Kidney epithelial cell (primary cell): ENCODE results near the gene ZNF830. TPM values are rescaled to one million over a fixed set of nuclear protein-coding genes. Genes with fewer than 3 reads are reported as not detected.

Experiments used
- DNase-seq: peaks from one replicate; pipeline ENCODE4 v3.0.0-alpha.2; 2010; ENCODE audit warnings: low read depth
- H3K27me3 ChIP-seq: 2 replicates; pipeline ENCODE4 v1.6.0; 2011; ENCODE audit warnings: low read length; ENCODE audit not compliant: control insufficient read depth, insufficient read depth
- H3K36me3 ChIP-seq: 2 replicates; pipeline ENCODE4 v1.5.1; 2011; ENCODE audit warnings: low read length; ENCODE audit not compliant: control insufficient read depth, insufficient read depth
- H3K4me3 ChIP-seq: 2 replicates; pipeline ENCODE4 v1.5.1; 2011; ENCODE audit warnings: low read depth, mild to moderate bottlenecking, control low read depth, low read length
- CTCF ChIP-seq: IDR thresholded peaks from 2 replicates; pipeline ENCODE4 v1.5.1; 2011; ENCODE audit warnings: mild to moderate bottlenecking, moderate library complexity, low read length, control low read depth, inconsistent platforms; ENCODE audit not compliant: insufficient read depth, poor library complexity, severe bottlenecking
- total RNA-seq: library from RNA; depleted of rRNA; stranded (reverse); fragments of >200 nt; gene quantifications from 2 replicates; pipeline ENCODE4 v1.2.3, GENCODE V29; 2015

The ZNF830 gene
- total RNA-seq, 1 donor from 2014 or later = 11.1 TPM

GRCh38 chr17:35002876-35003551, 41.7 kb downstream of the ZNF830 start:
- Histone ChIP-seq H3K27me3 (no peaks in the 10 kb centered on the region), H3K36me3 (peaks cover 2% of the 10 kb centered on the region), H3K4me3 (no peak overlapping the region)
- no peak for DNase-seq
- no peak for TF ChIP-seq CTCF

GRCh38 chr17:35003778-35004177, 42.4 kb downstream of the ZNF830 start:
- Histone ChIP-seq H3K4me3 (no peak overlapping the region), H3K36me3 (peaks cover 2% of the 10 kb centered on the region), H3K27me3 (no peaks in the 10 kb centered on the region)
- TF ChIP-seq CTCF = no peak
- DNase-seq = no peak

GRCh38 chr17:35006345-35006744, 45.0 kb downstream of the ZNF830 start:
- no peak for TF ChIP-seq CTCF
- Histone ChIP-seq H3K4me3 (no peak overlapping the region), H3K27me3 (no peaks in the 10 kb centered on the region), H3K36me3 (peaks cover under 1% of the 10 kb centered on the region)
- DNase-seq = no peak

GRCh38 chr17:35006961-35007360, 45.6 kb downstream of the ZNF830 start:
- no peak for TF ChIP-seq CTCF
- H3K27me3 ChIP-seq = no peaks in the 10 kb centered on the region
- H3K4me3 ChIP-seq = no peak overlapping the region
- no peaks in the 10 kb centered on the region for H3K36me3 ChIP-seq
- DNase-seq = no peak

- H3K36me3 ChIP-seq = no peaks in the 10 kb centered on the region
- TF ChIP-seq CTCF = no peak
- H3K27me3 ChIP-seq = no peaks in the 10 kb centered on the region
- H3K4me3 ChIP-seq = no peak overlapping the region
- DNase-seq = no peak
Observed at GRCh38 chr17:35010093-35010492, 48.8 kb downstream of the ZNF830 start.

- TF ChIP-seq CTCF = no peak
Observed at GRCh38 chr17:35011671-35012216, 50.4 kb downstream of the ZNF830 start.

More at GRCh38 chr17:35011671-35012216, 50.4 kb downstream of the ZNF830 start:
- no peak for DNase-seq
- H3K27me3 ChIP-seq = no peaks in the 10 kb centered on the region
- no peak overlapping the region for H3K4me3 ChIP-seq
- H3K36me3 ChIP-seq = peaks cover 2% of the 10 kb centered on the region
